HL-60 (cell line): Measurements from ENCODE around the gene GOLGA3.

ENCODE experiments used
- DNase-seq, 2 experiments: peaks; one replicate each; pipeline ENCODE4 v3.0.0-alpha.2; 2010 to 2020; ENCODE audit warnings: low read depth in 1 of 2, low spot score in 1 of 2
- H3K27ac ChIP-seq: fragments of 250-450 bp; sonication (Bioruptor Pico); replicated peaks from 2 replicates; pipeline ENCODE4 v1.5.1; 2020; ENCODE audit warnings: mild to moderate bottlenecking, moderate library complexity
- H3K27me3 ChIP-seq: fragments of 250-450 bp; sonication (Bioruptor Pico); 2 replicates; pipeline ENCODE4 v1.5.1; 2021; ENCODE audit warnings: mild to moderate bottlenecking, moderate library complexity; ENCODE audit not compliant: insufficient read depth, poor library complexity, severe bottlenecking
- H3K4me3 ChIP-seq: replicated peaks from 2 replicates; pipeline ENCODE4 v1.5.1; 2011; ENCODE audit warnings: mild to moderate bottlenecking, control low read depth, low read length; ENCODE audit not compliant: insufficient read depth
- CTCF ChIP-seq: IDR thresholded peaks from one replicate; pipeline ENCODE4 v1.5.1; 2011; ENCODE audit warnings: low read length, control low read depth, inconsistent platforms; ENCODE audit not compliant: insufficient read depth
- GABPA ChIP-seq: IDR thresholded peaks from 2 replicates; pipeline ENCODE4 v1.6.1; 2012; ENCODE audit warnings: low read depth
- POLR2AphosphoS5 ChIP-seq: IDR thresholded peaks from 2 replicates; pipeline ENCODE4 v1.6.1; 2012; ENCODE audit warnings: low read depth
- REST ChIP-seq: IDR thresholded peaks from 2 replicates; pipeline ENCODE4 v1.6.1; 2012; ENCODE audit warnings: low read depth; ENCODE audit not compliant: insufficient replicate concordance
- SPI1 ChIP-seq: IDR thresholded peaks from 2 replicates; pipeline ENCODE4 v1.6.1; 2012; ENCODE audit warnings: low read depth, mild to moderate bottlenecking, borderline replicate concordance

Gene GOLGA3

DNA sequence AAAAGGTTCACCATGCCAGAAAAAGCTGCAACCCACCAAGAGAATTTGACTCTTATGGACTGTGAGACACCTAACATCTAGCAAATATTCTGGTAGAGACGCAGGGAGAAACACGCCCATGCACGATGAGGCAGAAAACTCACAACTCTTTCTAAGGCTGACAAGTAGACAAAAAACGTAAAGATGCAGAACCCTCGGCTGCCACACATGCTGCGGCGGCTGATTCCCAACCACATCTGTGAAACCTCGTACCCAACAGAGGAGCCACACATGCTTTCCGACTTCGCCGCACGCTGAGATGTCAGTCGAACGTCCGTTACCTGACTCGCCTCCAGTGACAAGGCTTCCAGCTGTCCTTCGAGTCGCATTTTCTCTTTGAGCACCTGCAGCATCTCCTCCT lies 21.8 kb downstream of the GOLGA3 start:
- H3K27ac ChIP-seq: no peak overlapping the region

GRCh38 chr12:132804426-132804861 lies 24.2 kb downstream of the GOLGA3 start:
- Histone ChIP-seq H3K4me3 (no peak overlapping the region), H3K27ac (no peak overlapping the region), H3K27me3 (no peaks in the 10 kb centered on the region)
- DNase-seq: no peak
- TF ChIP-seq GABPA (no peak), SPI1 (no peak), CTCF (no peak), POLR2AphosphoS5 (no peak), REST (no peak)

More for the DNA sequence above, 21.8 kb downstream of the GOLGA3 start:
- DNase-seq: no peak
- Histone ChIP-seq H3K4me3 (no peak overlapping the region), H3K27me3 (no peaks in the 10 kb centered on the region)
- TF ChIP-seq GABPA: no peak
- no peak for TF ChIP-seq REST
- no peak for TF ChIP-seq POLR2AphosphoS5
- no peak for TF ChIP-seq CTCF

DNA sequence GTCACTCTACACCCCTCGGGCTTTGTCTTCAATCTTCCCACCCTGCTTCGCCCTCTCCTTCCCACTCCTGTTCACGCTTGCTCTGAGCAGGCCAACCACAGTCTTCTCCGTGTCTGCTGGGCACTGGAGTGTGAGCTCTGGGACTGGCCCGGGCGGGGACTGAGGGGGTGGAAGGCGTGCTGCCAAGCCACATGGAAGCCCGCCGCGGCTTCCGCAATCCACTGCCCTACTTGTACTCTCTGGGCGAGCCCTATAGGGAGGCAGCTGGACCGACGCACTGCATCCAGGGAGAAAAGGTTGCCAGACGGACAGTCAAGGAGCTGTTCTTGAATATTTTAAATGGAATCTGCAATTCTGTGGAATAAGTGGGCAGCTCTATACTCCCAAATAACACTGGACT lies 24.8 kb downstream of the GOLGA3 start:
- H3K4me3 ChIP-seq: no peak overlapping the region
- DNase-seq: no peak
- no peaks in the 10 kb centered on the region for H3K27me3 ChIP-seq
- no peak overlapping the region for H3K27ac ChIP-seq
- TF ChIP-seq CTCF (no peak), GABPA (no peak), SPI1 (no peak), REST (no peak), POLR2AphosphoS5 (no peak)
